Tibial nerve (tissue), 4 donors: ENCODE measurements around the gene TCF25.

Source experiments
- CTCF ChIP-seq, 5 experiments: fragments of 200-600 bp in 3 of 5; fragments of 450-650 bp in 2 of 5; sonication (generic) in 3 of 5; IDR thresholded peaks; one replicate each; pipeline ENCODE4 v1.5.1; 2016 to 2019; ENCODE audit warnings: antibody characterized with exemption in 5 of 5, mild to moderate bottlenecking in 3 of 5, moderate library complexity in 2 of 5
- EP300 ChIP-seq, 2 donors: sonication (generic); formaldehyde crosslinking; IDR thresholded peaks; one replicate each; pipeline ENCODE4 v1.6.1; 2017; ENCODE audit warnings: antibody characterized with exemption in 2 of 2, mild to moderate bottlenecking in 1 of 2

- TF ChIP-seq CTCF (IDR thresholded peaks at IDR 0.05) (no peak), EP300 (IDR thresholded peaks at IDR 0.05) (no peak)
Measured at GRCh38 chr16:89870440-89870839, 3.0 kb upstream of the TCF25 start.
